ENCODE data around the gene ACTRT3. TPM values are rescaled to one million over a fixed set of nuclear protein-coding genes. Genes with fewer than 3 reads are reported as not detected.
A peak's percentile ranks its signal among the peaks of the same experiment; 100 is the strongest.

ACTRT3 gene
- total RNA-seq, 1 donor from 2014 or later, result 1.7 TPM

DNA sequence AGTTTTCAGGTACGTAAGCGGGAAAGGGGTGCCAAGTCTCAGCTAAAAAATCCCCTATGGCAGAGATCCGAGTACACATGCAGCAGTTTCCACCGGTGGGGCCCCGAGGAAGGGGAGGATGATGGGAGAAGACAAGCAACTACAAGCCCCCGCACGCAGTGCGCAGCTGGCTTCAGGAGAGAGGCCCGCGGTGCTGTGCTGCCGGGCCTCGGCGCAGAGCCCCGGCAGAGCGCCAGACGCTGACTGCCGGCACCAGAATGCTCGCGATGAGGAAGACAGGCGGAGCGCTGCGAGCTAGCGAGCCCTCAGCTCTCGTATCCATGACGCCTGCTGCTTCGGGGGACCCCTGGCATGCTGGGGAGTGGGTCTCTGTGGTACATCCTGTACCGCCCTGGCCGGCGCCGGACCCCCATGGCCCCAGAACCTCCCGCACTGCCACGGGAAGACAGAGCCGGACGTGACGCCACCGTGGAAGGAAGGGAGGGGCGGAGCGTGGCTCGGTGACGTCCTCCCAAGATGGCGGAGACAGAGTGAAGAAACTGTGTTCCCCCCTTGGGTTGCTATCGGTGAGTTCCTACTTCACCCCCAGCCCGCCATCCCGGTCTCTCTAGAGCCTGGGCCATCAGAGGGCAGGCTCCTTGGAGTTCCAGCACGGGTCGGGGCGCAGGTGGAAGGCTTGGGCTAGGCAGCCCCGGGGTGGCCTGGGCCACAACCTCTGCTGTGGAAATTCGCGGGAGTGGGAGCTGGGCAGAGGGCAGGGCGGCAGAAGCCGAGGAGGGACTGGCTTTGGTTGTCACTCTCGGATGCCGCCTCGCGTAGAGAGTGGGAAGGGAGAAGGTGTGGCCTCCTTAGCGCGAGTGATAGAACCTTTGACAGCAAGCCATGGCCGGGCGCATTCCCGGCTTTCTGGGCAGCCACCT lies 3.8 kb upstream of the ACTRT3 start, which contains the start of gene MYNN:
Gene MYNN (plus strand): TSS at position 500 of the 920 bp plus-strand sequence. CDS start 900 bp downstream, outside the sequence.
- peak within 1 kb of the TSS; percentile 78 to 91 for H3K4me3 ChIP-seq
- peak in 1 of 2 donors; percentile 96 for DNase-seq (ENCODE audit: extremely low spot score in 2 of 2)
- TF ChIP-seq, protein P1, sequence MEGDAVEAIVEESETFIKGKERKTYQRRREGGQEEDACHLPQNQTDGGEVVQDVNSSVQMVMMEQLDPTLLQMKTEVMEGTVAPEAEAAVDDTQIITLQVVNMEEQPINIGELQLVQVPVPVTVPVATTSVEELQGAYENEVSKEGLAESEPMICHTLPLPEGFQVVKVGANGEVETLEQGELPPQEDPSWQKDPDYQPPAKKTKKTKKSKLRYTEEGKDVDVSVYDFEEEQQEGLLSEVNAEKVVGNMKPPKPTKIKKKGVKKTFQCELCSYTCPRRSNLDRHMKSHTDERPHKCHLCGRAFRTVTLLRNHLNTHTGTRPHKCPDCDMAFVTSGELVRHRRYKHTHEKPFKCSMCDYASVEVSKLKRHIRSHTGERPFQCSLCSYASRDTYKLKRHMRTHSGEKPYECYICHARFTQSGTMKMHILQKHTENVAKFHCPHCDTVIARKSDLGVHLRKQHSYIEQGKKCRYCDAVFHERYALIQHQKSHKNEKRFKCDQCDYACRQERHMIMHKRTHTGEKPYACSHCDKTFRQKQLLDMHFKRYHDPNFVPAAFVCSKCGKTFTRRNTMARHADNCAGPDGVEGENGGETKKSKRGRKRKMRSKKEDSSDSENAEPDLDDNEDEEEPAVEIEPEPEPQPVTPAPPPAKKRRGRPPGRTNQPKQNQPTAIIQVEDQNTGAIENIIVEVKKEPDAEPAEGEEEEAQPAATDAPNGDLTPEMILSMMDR (IDR thresholded peaks at IDR 0.05), result no peak
- TF ChIP-seq POLR2AphosphoS5 (IDR thresholded peaks at IDR 0.05; ENCODE audit: insufficient read depth in 1 of 2, low read depth in 1 of 2) (peak; percentile 93 to 100), POLR2A (IDR thresholded peaks at IDR 0.05) (peak; percentile 84 to 99)
- H3K9me3 ChIP-seq, result no peaks in the 10 kb centered on the region
- intact Hi-C loops (cut with DNase I), result no loop called here
- H3K36me3 ChIP-seq, result peaks cover 0 to 11% of the 10 kb centered on the region in 2 donors
- H3K4me1 ChIP-seq, result peaks cover 25% of the 10 kb centered on the region
- H3K27ac ChIP-seq, result peak within 1 kb of the TSS; percentile 100
- no peaks in the 10 kb centered on the region for H3K27me3 ChIP-seq

DNA sequence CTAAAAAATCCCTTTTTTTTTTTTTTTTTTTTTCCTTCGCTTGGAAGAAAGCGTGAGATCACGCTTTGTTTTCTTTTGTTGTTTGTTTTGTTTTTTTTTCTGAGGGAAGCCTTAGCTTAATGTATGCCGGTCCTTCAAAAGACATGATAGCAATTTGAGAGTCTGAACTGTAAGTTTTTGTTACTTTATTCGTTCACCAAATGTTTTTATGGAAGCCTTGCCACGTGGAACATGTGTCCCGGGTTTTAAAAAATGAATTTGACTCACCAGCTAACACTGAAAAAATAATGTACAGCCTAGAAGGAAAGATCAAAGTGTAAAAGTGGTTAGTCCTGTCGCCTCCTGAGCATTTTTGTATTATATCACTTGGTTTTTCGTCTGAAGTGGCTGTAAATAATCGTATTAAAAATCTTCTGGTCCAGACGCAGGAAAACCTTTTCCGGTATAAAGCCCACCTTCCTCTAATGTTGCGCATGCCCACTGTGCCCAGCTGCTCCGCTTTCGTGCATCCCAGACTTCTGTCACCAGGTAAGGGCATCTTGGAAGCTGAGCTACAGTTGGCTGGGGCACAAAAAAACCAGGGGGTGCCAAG lies 3.0 kb upstream of the ACTRT3 start:
- H3K27me3 ChIP-seq, result no peaks in the 10 kb centered on the region
- intact Hi-C loops (cut with DNase I), result no loop called here
- H3K27ac ChIP-seq, result peak overlapping the region; percentile 100
- DNase-seq (ENCODE audit: extremely low spot score in 2 of 2), result no peak
- TF ChIP-seq POLR2AphosphoS5 (IDR thresholded peaks at IDR 0.05; ENCODE audit: insufficient read depth in 1 of 2, low read depth in 1 of 2), result no peak
- TF ChIP-seq, protein P1 (IDR thresholded peaks at IDR 0.05), result no peak
- TF ChIP-seq POLR2A (IDR thresholded peaks at IDR 0.05), result no peak
- H3K4me1 ChIP-seq, result peaks cover 25% of the 10 kb centered on the region
- no peaks in the 10 kb centered on the region for H3K9me3 ChIP-seq
- peak overlapping the region; percentile 78 to 91 for H3K4me3 ChIP-seq
- peaks cover 0 to 8% of the 10 kb centered on the region in 2 donors for H3K36me3 ChIP-seq

DNA sequence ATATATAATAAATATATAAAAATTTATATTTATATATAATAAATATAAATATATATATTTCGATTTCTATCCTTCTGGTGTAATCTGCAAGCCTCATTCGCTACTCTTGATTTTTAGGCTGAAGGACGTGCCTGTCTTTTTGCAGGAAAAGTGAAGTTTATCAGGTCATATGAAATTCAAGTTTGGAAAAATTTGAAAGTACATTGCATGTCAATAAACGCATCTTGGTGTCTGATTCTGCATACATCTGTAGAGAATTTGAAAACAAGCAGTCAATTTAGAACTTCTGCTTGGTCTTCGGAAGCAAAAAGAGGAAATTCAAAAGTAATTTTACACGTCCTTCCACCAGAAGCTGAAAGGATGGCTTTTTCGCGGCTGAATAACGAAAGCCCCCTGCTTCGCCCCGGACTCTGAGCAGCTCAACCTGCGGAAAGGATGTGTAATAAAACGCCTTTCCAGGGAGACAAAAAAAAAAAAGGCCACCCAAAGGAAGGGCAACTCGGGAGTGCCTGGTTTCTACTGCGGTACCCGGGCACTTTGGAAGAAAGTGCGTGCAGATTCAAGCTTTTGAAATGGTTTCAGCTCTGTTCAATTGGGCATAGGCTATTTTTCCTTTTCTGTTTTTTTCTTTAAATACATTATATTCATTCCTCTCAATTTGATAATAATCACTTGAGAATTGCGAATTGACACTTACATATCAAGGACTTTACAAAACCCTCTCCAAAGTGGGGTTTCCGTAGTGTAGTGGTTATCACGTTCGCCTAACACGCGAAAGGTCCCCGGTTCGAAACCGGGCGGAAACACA lies 2.3 kb upstream of the ACTRT3 start:
- intact Hi-C loops (cut with DNase I), result no loop called here
- no peaks in the 10 kb centered on the region for H3K27me3 ChIP-seq
- no peaks in the 10 kb centered on the region for H3K9me3 ChIP-seq
- peaks cover 25% of the 10 kb centered on the region for H3K4me1 ChIP-seq
- DNase-seq (ENCODE audit: extremely low spot score in 2 of 2), result no peak
- H3K36me3 ChIP-seq, result peaks cover 0 to under 1% of the 10 kb centered on the region in 2 donors
- no peak for TF ChIP-seq POLR2A (IDR thresholded peaks at IDR 0.05)
- peak in 1 of 2 donors; percentile 86 for TF ChIP-seq POLR2AphosphoS5 (IDR thresholded peaks at IDR 0.05; ENCODE audit: insufficient read depth in 1 of 2, low read depth in 1 of 2)
- TF ChIP-seq, protein P1 (IDR thresholded peaks at IDR 0.05), result no peak
- H3K4me3 ChIP-seq, result peak overlapping the region; percentile 78 to 91
- H3K27ac ChIP-seq, result peak overlapping the region; percentile 100

DNA sequence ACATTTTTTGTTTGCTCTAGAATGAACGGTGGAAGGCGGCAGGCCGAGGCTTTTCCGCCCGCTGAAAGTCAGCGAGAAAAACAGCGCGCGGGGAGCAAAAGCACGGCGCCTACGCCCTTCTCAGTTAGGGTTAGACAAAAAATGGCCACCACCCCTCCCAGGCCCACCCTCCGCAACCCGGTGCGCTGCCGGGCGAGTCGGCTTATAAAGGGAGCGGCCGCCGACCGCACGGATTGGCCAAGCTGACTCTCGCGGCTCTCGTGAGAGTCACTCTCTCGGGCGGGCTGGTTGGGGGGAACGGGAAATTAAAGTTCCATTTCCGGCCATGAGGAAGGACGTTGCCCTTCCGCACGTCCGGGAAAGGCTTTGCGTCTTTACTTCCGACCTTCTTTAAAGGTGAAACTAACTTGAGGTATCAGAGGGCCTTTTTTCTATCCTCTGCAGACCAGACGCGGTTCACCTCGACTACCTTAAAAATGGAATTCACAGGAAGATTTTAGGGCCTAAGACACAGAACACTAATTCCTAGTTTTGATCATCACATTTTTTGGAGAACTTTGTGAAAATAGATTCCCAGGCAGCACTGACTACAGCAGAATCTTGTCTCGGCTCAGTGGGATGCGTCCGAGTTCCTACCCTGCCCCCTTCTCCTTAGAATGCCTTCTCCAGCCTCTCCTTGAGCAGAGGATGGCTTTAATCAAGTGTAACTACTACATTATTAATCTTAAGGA lies 4.3 kb downstream of the ACTRT3 start, which contains the start of gene TERC:
Gene TERC (minus strand): TSS at position 179 of the 731 bp plus-strand sequence.
- DNase-seq (ENCODE audit: extremely low spot score in 2 of 2), result peak in 1 of 2 donors; percentile 96
- no peaks in the 10 kb centered on the region for H3K9me3 ChIP-seq
- no peaks in the 10 kb centered on the region for H3K27me3 ChIP-seq
- H3K27ac ChIP-seq, result peak within 1 kb of the TSS; percentile 92
- peaks cover 15% of the 10 kb centered on the region for H3K4me1 ChIP-seq
- H3K4me3 ChIP-seq, result peak within 1 kb of the TSS; percentile 77 to 79
- TF ChIP-seq POLR2AphosphoS5 (IDR thresholded peaks at IDR 0.05; ENCODE audit: insufficient read depth in 1 of 2, low read depth in 1 of 2), result peak; percentile 92 to 100
- TF ChIP-seq, protein P1 (IDR thresholded peaks at IDR 0.05), result no peak
- peak in 1 of 2 donors; percentile 98 for TF ChIP-seq POLR2A (IDR thresholded peaks at IDR 0.05)
- no peaks in the 10 kb centered on the region for H3K36me3 ChIP-seq
- intact Hi-C loops (cut with DNase I), result loop anchor here (5.0 to 10.0 kb wide), 2 partner anchors 100 to 657 kb away; partner anchors contain the start of gene MECOM
